Liver (tissue), 3 donors: ENCODE data around the gene MTARC2.

Experiments
- CTCF ChIP-seq: fragments of 150-350 bp; IDR thresholded peaks from 2 replicates; pipeline ENCODE4 v1.5.1; 2017; ENCODE audit warnings: improper control_type of control experiment, low read depth, low read length; ENCODE audit not compliant: missing input control
- FOXA1 ChIP-seq: IDR thresholded peaks from 2 replicates; pipeline ENCODE4 v1.6.1; 2016; ENCODE audit warnings: antibody characterized with exemption
- GABPA ChIP-seq, 2 donors: IDR thresholded peaks in 1 of 2; conservative IDR thresholded peaks in 1 of 2; 2 replicates each; pipeline ENCODE4 v1.6.1; 2016; ENCODE audit warnings: antibody characterized with exemption in 2 of 2, mild to moderate bottlenecking in 1 of 2, moderate library complexity in 1 of 2
- JUND ChIP-seq, 2 donors: IDR thresholded peaks; 2 replicates each; pipeline ENCODE4 v1.6.1; 2016; ENCODE audit warnings: antibody characterized with exemption in 2 of 2
- MAX ChIP-seq: IDR thresholded peaks from 2 replicates; pipeline ENCODE4 v1.6.1; 2016; ENCODE audit warnings: antibody characterized with exemption
- RAD21 ChIP-seq, 2 donors: IDR thresholded peaks; 2 replicates each; pipeline ENCODE4 v1.6.1; 2016; ENCODE audit warnings: antibody characterized with exemption in 2 of 2, mild to moderate bottlenecking in 2 of 2
- REST ChIP-seq: IDR thresholded peaks from 2 replicates; pipeline ENCODE4 v1.6.1; 2016; ENCODE audit warnings: antibody characterized with exemption, mild to moderate bottlenecking
- TAF1 ChIP-seq: conservative IDR thresholded peaks from 2 replicates; pipeline ENCODE4 v1.6.1; 2016; ENCODE audit warnings: antibody characterized with exemption, mild to moderate bottlenecking
- YY1 ChIP-seq: IDR thresholded peaks from 2 replicates; pipeline ENCODE4 v1.6.1; 2016; ENCODE audit warnings: antibody characterized with exemption, mild to moderate bottlenecking
- ZBTB33 ChIP-seq: IDR thresholded peaks from 2 replicates; pipeline ENCODE4 v1.6.1; 2016; ENCODE audit warnings: antibody characterized with exemption
- donor health status: healthy.
- donor health status: healthy.

- TF ChIP-seq JUND (IDR thresholded peaks at IDR 0.05), result no peak
- no peak for TF ChIP-seq CTCF
- peak; percentile 29 for TF ChIP-seq REST
- no peak for TF ChIP-seq FOXA1
- TF ChIP-seq YY1, result no peak
- no peak for TF ChIP-seq TAF1
- TF ChIP-seq RAD21 (IDR thresholded peaks at IDR 0.05), result peak in 1 of 2 donors; percentile 16
- TF ChIP-seq GABPA (IDR thresholded peaks at IDR 0.05 in 1 of 2, conservative IDR thresholded peaks at IDR 0.05 in 1 of 2), result no peak
- no peak for TF ChIP-seq MAX
- no peak for TF ChIP-seq ZBTB33
These were observed 3.0 kb downstream of the MTARC2 start for GRCh38 chr1:220751111-220751510.
